ENCODE measurements around the gene PDE4B.

DNA sequence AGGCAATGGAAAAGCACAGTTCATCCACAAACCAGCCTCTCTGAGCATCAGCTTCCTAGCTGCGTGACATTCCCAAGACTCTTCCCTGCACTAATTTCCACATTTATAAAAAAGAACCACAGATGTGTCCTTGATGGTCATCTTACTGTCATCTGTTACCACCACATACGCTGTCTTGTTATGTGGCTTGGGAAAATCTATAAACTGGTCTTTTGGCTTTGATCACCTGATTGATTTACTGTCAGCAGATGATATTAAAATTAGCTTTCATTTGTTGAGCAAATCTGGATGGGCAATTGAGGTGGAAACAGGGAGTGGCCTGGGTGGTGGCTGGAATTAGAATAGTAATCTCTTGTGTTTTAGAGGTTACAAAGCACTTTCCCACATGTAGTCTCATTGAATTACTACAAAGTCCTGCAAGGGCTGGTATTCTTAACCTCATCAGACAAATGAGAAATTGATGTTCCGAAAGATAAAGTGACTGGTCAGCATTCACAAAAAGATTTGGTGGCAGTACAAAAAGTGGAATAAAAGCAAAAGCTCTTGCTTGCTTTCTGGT is 509.6 kb downstream of the PDE4B start:
- TF ChIP-seq, protein P1, sequence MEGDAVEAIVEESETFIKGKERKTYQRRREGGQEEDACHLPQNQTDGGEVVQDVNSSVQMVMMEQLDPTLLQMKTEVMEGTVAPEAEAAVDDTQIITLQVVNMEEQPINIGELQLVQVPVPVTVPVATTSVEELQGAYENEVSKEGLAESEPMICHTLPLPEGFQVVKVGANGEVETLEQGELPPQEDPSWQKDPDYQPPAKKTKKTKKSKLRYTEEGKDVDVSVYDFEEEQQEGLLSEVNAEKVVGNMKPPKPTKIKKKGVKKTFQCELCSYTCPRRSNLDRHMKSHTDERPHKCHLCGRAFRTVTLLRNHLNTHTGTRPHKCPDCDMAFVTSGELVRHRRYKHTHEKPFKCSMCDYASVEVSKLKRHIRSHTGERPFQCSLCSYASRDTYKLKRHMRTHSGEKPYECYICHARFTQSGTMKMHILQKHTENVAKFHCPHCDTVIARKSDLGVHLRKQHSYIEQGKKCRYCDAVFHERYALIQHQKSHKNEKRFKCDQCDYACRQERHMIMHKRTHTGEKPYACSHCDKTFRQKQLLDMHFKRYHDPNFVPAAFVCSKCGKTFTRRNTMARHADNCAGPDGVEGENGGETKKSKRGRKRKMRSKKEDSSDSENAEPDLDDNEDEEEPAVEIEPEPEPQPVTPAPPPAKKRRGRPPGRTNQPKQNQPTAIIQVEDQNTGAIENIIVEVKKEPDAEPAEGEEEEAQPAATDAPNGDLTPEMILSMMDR (IDR thresholded peaks at IDR 0.05; ENCODE audit: low read depth, low read length): no peak
- TF ChIP-seq EZH2phosphoT487 (IDR thresholded peaks at IDR 0.05; ENCODE audit: low read depth): no peak
